A673 (cell line): ENCODE measurements around the gene RAMP1.

Source experiments
- EZH2 ChIP-seq: fragments of 200-600 bp; sonication (generic); IDR thresholded peaks from 2 replicates; pipeline ENCODE4 v1.6.1; 2017; ENCODE audit warnings: borderline replicate concordance, low read depth, mild to moderate bottlenecking, mixed read lengths, antibody characterized with exemption, low read length; ENCODE audit not compliant: poor library complexity, severe bottlenecking
- TF ChIP-seq, protein P1 (sequence below): fragments of 300-800, 200-600 bp; sonication (generic); conservative IDR thresholded peaks from 2 replicates; pipeline ENCODE4 v1.5.1; 2017; ENCODE audit warnings: low read depth, mild to moderate bottlenecking, antibody characterized with exemption, low read length, moderate library complexity, mixed read lengths

DNA sequence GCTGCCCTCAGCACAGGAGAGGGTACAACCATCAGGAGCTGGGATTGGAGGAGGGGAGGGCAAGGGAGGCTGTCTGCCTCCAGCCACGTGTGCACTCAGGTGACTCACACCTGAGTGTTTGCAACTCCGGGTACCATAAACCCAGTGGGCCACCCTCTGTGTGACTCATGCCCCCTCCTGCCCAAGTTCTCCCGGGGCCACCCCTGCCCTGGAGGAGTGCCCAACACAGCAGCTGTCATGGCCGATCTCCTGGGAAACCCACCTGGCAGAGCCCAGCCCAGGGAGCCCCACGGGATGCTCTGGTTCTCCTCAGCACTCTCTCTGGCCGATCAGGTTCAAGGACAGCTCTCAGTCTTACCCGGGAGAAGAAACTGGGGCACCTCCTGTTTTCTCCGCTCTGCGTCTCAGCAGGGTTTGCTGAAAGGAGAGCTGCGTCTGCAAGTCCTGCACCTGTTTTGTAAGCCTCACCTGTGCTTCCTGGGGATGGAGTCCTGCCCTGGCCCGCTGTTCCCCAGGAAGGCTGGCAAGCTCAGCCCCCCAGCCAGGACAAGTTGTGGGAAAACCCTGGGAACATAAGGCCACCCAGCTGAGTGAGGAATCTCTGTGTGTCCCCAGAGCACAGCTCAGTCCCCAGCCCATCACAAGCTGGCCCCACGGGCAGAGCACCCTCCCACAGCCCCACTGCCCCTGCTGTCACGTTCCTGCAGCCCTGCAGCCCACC, 63.4 kb downstream of the RAMP1 start:
- TF ChIP-seq EZH2: no peak
- TF ChIP-seq, protein P1, sequence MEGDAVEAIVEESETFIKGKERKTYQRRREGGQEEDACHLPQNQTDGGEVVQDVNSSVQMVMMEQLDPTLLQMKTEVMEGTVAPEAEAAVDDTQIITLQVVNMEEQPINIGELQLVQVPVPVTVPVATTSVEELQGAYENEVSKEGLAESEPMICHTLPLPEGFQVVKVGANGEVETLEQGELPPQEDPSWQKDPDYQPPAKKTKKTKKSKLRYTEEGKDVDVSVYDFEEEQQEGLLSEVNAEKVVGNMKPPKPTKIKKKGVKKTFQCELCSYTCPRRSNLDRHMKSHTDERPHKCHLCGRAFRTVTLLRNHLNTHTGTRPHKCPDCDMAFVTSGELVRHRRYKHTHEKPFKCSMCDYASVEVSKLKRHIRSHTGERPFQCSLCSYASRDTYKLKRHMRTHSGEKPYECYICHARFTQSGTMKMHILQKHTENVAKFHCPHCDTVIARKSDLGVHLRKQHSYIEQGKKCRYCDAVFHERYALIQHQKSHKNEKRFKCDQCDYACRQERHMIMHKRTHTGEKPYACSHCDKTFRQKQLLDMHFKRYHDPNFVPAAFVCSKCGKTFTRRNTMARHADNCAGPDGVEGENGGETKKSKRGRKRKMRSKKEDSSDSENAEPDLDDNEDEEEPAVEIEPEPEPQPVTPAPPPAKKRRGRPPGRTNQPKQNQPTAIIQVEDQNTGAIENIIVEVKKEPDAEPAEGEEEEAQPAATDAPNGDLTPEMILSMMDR: no peak
